ENCODE measurements around the gene CA10.

CA10 gene

DNA sequence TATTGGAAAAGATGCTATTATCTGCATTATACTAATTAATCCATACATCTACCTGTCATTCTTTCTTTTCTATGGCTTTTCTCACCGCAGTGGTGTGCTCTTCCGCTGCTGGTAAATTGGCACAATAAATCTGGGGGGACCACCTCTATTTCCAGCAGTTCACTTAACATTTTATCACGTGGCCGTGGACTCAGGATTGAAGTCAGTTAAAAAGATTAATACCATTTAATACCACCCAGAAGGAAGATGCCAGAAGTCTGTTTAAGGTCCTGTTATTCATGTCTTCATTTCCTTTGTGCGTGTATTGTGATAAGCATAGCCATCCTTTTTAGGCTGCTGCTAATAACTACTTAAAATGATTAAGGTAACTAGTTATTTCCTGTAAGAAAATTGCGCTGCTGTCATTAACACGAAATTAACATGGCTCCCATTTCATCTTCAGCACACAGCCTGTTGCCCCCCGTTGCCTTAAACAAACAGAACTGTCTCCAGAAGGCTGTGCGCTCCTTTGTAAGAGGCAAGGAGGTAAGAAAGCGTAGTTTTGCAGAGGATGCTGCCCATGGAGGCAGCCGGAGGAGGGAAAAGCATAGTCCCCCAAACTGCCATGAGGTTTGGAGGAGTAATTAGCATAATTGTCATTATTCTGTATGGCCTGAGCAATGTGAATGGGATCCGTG is 483.8 kb downstream of the CA10 start:
- TF ChIP-seq POLR2AphosphoS5 (IDR thresholded peaks at IDR 0.05; ENCODE audit: low read depth, low read length) (no peak), SIN3A (IDR thresholded peaks at IDR 0.05; ENCODE audit: borderline replicate concordance, insufficient read depth, low read length) (no peak), REST (IDR thresholded peaks at IDR 0.05; ENCODE audit: insufficient read depth in 1 of 2, low read depth in 2 of 2, low read length in 2 of 2) (no peak)

- TF ChIP-seq TAF1 (IDR thresholded peaks at IDR 0.05; ENCODE audit: borderline replicate concordance, insufficient read depth, low read length) (no peak), POLR2AphosphoS5 (IDR thresholded peaks at IDR 0.05; ENCODE audit: low read depth, low read length) (no peak), FOXP2 (optimal IDR thresholded peaks at IDR 0.05; ENCODE audit: borderline replicate concordance, extremely low read depth, extremely low read length, insufficient read depth) (no peak), REST (IDR thresholded peaks at IDR 0.05; ENCODE audit: insufficient read depth in 1 of 2, low read depth in 2 of 2, low read length in 2 of 2) (no peak), SIN3A (IDR thresholded peaks at IDR 0.05; ENCODE audit: borderline replicate concordance, insufficient read depth, low read length) (no peak)
These were observed 485.4 kb downstream of the CA10 start for GRCh38 chr17:51673070-51673469.

DNA sequence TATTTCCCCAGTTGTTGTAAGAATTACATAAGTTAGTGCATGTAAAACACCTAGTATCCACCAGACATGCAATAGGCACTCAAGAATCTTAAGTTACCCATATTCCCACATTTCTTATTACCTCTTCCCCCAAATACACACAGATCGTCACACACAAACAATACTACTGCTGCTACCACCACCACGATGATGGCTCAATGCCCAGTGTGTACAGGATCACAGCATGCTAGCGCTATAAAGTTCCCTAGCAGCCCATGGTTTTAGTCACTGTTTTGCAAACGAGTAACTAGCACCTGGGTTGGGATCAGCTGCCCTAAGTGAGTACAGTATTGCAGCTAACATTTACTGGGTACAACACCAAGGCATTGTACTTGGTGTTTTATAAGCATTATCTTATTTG is 486.4 kb downstream of the CA10 start:
- TF ChIP-seq REST (IDR thresholded peaks at IDR 0.05; ENCODE audit: insufficient read depth in 1 of 2, low read depth in 2 of 2, low read length in 2 of 2) (no peak), POLR2AphosphoS5 (IDR thresholded peaks at IDR 0.05; ENCODE audit: low read depth, low read length) (no peak), SIN3A (IDR thresholded peaks at IDR 0.05; ENCODE audit: borderline replicate concordance, insufficient read depth, low read length) (no peak)

DNA sequence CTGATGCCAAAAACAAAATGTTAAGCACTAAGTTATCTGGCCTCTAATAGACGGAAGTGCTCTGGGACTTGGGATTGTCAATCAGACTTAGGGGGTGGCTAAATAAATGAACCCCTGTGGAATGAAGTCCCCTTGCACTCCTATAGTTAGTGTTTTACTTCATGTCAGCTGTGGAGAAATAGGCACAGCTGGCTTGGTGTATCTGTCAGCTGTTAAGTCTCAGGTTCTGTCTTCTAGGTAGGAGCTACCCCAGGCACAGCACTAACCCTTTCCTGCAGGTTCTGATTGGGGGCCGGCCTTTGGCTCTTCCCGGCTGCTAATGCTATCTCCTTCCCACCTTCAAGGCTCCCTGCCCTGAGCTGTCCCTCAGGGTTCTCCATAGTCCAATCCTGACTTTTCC is 487.6 kb downstream of the CA10 start:
- TF ChIP-seq TAF1 (IDR thresholded peaks at IDR 0.05; ENCODE audit: borderline replicate concordance, insufficient read depth, low read length): no peak
- no peak for TF ChIP-seq FOXP2 (optimal IDR thresholded peaks at IDR 0.05; ENCODE audit: borderline replicate concordance, extremely low read depth, extremely low read length, insufficient read depth)
- TF ChIP-seq POLR2AphosphoS5 (IDR thresholded peaks at IDR 0.05; ENCODE audit: low read depth, low read length): no peak
- no peak for TF ChIP-seq SIN3A (IDR thresholded peaks at IDR 0.05; ENCODE audit: borderline replicate concordance, insufficient read depth, low read length)
- TF ChIP-seq REST (IDR thresholded peaks at IDR 0.05; ENCODE audit: insufficient read depth in 1 of 2, low read depth in 2 of 2, low read length in 2 of 2): no peak

DNA sequence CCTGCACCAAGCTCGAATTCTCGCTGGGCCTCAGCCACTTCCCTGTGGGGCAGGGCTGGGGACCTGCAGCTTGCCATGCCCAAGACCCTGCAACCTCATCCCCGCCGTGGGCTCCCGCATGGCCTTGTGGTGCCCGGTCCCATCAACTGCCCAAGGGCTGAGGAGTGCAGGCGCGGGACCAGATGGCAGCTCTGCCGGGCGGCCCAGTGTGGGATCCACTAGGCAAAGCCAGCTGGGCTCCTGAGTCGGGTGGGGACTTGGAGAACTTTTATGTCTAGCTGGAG is 489.6 kb downstream of the CA10 start:
- TF ChIP-seq SIN3A (IDR thresholded peaks at IDR 0.05; ENCODE audit: borderline replicate concordance, insufficient read depth, low read length): no peak
- TF ChIP-seq FOXP2 (optimal IDR thresholded peaks at IDR 0.05; ENCODE audit: borderline replicate concordance, extremely low read depth, extremely low read length, insufficient read depth): no peak
- no peak for TF ChIP-seq REST (IDR thresholded peaks at IDR 0.05; ENCODE audit: insufficient read depth in 1 of 2, low read depth in 2 of 2, low read length in 2 of 2)
- TF ChIP-seq POLR2AphosphoS5 (IDR thresholded peaks at IDR 0.05; ENCODE audit: low read depth, low read length): no peak
- TF ChIP-seq TAF1 (IDR thresholded peaks at IDR 0.05; ENCODE audit: borderline replicate concordance, insufficient read depth, low read length): no peak

Measured in PFSK-1 (cell line).